ENCODE measurements around the gene METTL4. TPM values are rescaled to one million over a fixed set of nuclear protein-coding genes. Genes with fewer than 3 reads are reported as not detected.

Gene METTL4
- 16.9 TPM for polyA plus RNA-seq (2013, experiment 1 of 2; ENCODE audit: insufficient read length)
- 9.7 TPM for polyA plus RNA-seq (2013, experiment 2 of 2; ENCODE audit: insufficient read length)

GRCh38 chr18:2571200-2572170, at the start of gene METTL4, which contains the start of gene NDC80:
METTL4 (minus strand) TSS chr18:2571505; CDS start chr18:2567216, 4,289 bp downstream.
NDC80 (plus strand) TSS chr18:2571557; CDS start chr18:2572986, 1,429 bp downstream.
- peak; percentile 89 for DNase-seq

- DNase-seq: peak; percentile 55
Measured at GRCh38 chr18:2618009-2618408, 46.7 kb upstream of the METTL4 start.

GRCh38 chr18:2617401-2617998, 46.2 kb upstream of the METTL4 start:
- DNase-seq: no peak

- DNase-seq: no peak
Measured at GRCh38 chr18:2612996-2613395, 41.7 kb upstream of the METTL4 start.

GRCh38 chr18:2610549-2610948, 39.2 kb upstream of the METTL4 start:
- no peak for DNase-seq

GRCh38 chr18:2609604-2610003, 38.3 kb upstream of the METTL4 start:
- DNase-seq: no peak

GRCh38 chr18:2606335-2606734, 35.0 kb upstream of the METTL4 start:
- DNase-seq: no peak

GRCh38 chr18:2602844-2603243, 31.5 kb upstream of the METTL4 start:
- DNase-seq: no peak

- no peak for DNase-seq
Measured at GRCh38 chr18:2597639-2598038, 26.3 kb upstream of the METTL4 start.

GRCh38 chr18:2590303-2590702, 19.0 kb upstream of the METTL4 start:
- no peak for DNase-seq

GRCh38 chr18:2589345-2590068, 18.2 kb upstream of the METTL4 start:
- DNase-seq: no peak

- no peak for DNase-seq
Measured at GRCh38 chr18:2588666-2589344, 17.5 kb upstream of the METTL4 start.

GRCh38 chr18:2587788-2588187, 16.5 kb upstream of the METTL4 start:
- no peak for DNase-seq

- no peak for DNase-seq
Measured at GRCh38 chr18:2573408-2573807, 2.1 kb upstream of the METTL4 start.

GRCh38 chr18:2572892-2573291, 1.6 kb upstream of the METTL4 start:
- DNase-seq: no peak

- DNase-seq: no peak
Measured at GRCh38 chr18:2572171-2572569, 865 bp upstream of the METTL4 start.

GRCh38 chr18:2570772-2571199, 519 bp downstream of the METTL4 start:
- peak; percentile 70 for DNase-seq

- DNase-seq: no peak
Measured at GRCh38 chr18:2569338-2570207, 1.7 kb downstream of the METTL4 start.

GRCh38 chr18:2568605-2569004, 2.7 kb downstream of the METTL4 start:
- no peak for DNase-seq

- no peak for DNase-seq
Measured at GRCh38 chr18:2568129-2568528, 3.2 kb downstream of the METTL4 start.

GRCh38 chr18:2564373-2564772, 6.9 kb downstream of the METTL4 start:
- no peak for DNase-seq
